ENCODE results near the gene ARHGAP4.

DNA sequence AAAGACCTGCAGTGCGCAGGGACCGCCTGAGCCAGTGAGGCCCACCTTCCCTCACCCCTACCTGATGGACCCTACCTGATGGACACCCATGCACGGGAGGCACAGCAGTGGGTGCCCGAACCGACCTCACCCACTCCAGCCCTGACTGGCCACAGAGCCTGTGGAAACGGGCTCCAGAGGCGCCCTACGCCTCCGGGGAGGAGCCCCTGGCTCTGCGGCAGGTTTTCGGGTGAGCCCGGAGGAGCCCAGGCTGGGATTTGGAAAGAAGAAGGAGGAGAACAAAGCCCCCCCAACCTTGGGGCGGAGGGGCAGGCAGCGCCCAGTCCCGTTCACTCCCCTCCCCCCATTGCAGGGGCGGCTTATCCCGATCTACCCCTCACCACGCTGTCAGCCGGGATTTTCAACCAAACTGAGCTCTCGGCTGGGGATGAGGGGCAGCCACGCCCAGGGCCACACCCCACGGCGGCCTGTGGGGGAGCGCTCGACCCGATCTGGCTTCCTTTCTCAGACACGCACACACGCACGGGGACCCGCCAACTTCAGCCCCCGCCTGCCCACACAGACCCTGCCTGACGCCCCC is 40.8 kb downstream of the ARHGAP4 start:
- TF ChIP-seq, protein P1, sequence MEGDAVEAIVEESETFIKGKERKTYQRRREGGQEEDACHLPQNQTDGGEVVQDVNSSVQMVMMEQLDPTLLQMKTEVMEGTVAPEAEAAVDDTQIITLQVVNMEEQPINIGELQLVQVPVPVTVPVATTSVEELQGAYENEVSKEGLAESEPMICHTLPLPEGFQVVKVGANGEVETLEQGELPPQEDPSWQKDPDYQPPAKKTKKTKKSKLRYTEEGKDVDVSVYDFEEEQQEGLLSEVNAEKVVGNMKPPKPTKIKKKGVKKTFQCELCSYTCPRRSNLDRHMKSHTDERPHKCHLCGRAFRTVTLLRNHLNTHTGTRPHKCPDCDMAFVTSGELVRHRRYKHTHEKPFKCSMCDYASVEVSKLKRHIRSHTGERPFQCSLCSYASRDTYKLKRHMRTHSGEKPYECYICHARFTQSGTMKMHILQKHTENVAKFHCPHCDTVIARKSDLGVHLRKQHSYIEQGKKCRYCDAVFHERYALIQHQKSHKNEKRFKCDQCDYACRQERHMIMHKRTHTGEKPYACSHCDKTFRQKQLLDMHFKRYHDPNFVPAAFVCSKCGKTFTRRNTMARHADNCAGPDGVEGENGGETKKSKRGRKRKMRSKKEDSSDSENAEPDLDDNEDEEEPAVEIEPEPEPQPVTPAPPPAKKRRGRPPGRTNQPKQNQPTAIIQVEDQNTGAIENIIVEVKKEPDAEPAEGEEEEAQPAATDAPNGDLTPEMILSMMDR (IDR thresholded peaks at IDR 0.05) = no peak
- TF ChIP-seq POLR2A (IDR thresholded peaks at IDR 0.05) (no peak), EP300 (IDR thresholded peaks at IDR 0.05) (no peak)

Measured in tibial nerve (tissue), 4 donors.